HG03571 (cell line): ENCODE measurements around the gene CARMIL1.

Experiments used
- ATAC-seq: cut with Tn5 transposase; IDR thresholded peaks from one replicate; pipeline ENCODE4 v1.9.1; 2021; ENCODE audit not compliant: unreplicated experiment

Gene CARMIL1

GRCh38 chr6:25307805-25308494 is 28.8 kb downstream of the CARMIL1 start:
- ATAC-seq: no peak

- no peak for ATAC-seq
Observed at GRCh38 chr6:25309886-25310285, 30.7 kb downstream of the CARMIL1 start.

GRCh38 chr6:25311331-25311840 is 32.2 kb downstream of the CARMIL1 start:
- ATAC-seq: no peak

- ATAC-seq: no peak
Observed at GRCh38 chr6:25312034-25312620, 33.0 kb downstream of the CARMIL1 start.

GRCh38 chr6:25312703-25313102 is 33.5 kb downstream of the CARMIL1 start:
- no peak for ATAC-seq

GRCh38 chr6:25314509-25315175 is 35.5 kb downstream of the CARMIL1 start:
- no peak for ATAC-seq

GRCh38 chr6:25315194-25316177 is 36.3 kb downstream of the CARMIL1 start:
- no peak for ATAC-seq

- no peak for ATAC-seq
Observed at GRCh38 chr6:25316626-25317025, 37.5 kb downstream of the CARMIL1 start.

GRCh38 chr6:25318589-25318988 is 39.4 kb downstream of the CARMIL1 start:
- ATAC-seq: no peak

- ATAC-seq: no peak
Observed at GRCh38 chr6:25320459-25320858, 41.3 kb downstream of the CARMIL1 start.

GRCh38 chr6:25322692-25323091 is 43.5 kb downstream of the CARMIL1 start:
- no peak for ATAC-seq

GRCh38 chr6:25324066-25324762 is 45.0 kb downstream of the CARMIL1 start:
- no peak for ATAC-seq

GRCh38 chr6:25326126-25326525 is 47.0 kb downstream of the CARMIL1 start:
- no peak for ATAC-seq

GRCh38 chr6:25326960-25327359 is 47.8 kb downstream of the CARMIL1 start:
- ATAC-seq: no peak

- ATAC-seq: no peak
Observed at GRCh38 chr6:25327432-25327831, 48.3 kb downstream of the CARMIL1 start.

GRCh38 chr6:25329161-25329817 is 50.1 kb downstream of the CARMIL1 start:
- no peak for ATAC-seq

GRCh38 chr6:25329982-25330381 is 50.8 kb downstream of the CARMIL1 start:
- ATAC-seq: no peak

GRCh38 chr6:25330796-25331685 is 51.9 kb downstream of the CARMIL1 start:
- no peak for ATAC-seq

GRCh38 chr6:25332165-25332564 is 53.0 kb downstream of the CARMIL1 start:
- no peak for ATAC-seq
